ENCODE data around the gene NAMPT.

DNA sequence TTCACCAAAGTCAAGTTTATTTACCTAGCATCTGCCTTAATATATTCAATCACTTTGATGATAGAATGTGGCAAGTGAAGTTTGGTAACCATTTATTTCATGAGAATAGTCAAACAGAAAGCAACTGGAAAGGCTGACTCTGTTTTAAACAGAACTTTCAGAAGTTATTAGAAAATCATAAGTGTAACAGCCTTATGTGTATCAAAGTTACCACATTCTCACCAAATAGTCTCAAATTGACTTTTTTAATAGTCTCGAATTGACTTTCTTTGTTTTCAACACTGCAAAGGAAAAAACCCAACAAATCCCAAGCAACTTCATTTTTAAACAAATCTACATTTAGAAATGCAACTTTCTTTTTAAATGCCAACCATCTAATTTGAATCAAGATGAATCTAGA lies 29.5 kb downstream of the NAMPT start:
- TF ChIP-seq, protein P1, sequence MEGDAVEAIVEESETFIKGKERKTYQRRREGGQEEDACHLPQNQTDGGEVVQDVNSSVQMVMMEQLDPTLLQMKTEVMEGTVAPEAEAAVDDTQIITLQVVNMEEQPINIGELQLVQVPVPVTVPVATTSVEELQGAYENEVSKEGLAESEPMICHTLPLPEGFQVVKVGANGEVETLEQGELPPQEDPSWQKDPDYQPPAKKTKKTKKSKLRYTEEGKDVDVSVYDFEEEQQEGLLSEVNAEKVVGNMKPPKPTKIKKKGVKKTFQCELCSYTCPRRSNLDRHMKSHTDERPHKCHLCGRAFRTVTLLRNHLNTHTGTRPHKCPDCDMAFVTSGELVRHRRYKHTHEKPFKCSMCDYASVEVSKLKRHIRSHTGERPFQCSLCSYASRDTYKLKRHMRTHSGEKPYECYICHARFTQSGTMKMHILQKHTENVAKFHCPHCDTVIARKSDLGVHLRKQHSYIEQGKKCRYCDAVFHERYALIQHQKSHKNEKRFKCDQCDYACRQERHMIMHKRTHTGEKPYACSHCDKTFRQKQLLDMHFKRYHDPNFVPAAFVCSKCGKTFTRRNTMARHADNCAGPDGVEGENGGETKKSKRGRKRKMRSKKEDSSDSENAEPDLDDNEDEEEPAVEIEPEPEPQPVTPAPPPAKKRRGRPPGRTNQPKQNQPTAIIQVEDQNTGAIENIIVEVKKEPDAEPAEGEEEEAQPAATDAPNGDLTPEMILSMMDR (IDR thresholded peaks at IDR 0.05): no peak
- no peak for TF ChIP-seq EP300 (IDR thresholded peaks at IDR 0.05)
